GM13976 (cell line): ENCODE data around the gene RBBP8.
"Not testable (repeated sequence)": the region's sequence is repeated elsewhere in the genome, so short reads cannot be mapped to it uniquely, and the experiment has no call there.

Source experiments
- DNase-seq: peaks from one replicate; pipeline ENCODE4 v3.0.0; 2012; ENCODE audit warnings: low spot score
- in situ Hi-C: fragments of 300-500 bp; cut with MboI; formaldehyde crosslinking; loops from one replicate; pipeline ENCODE4 v1.12.0; 2022; ENCODE audit warnings: low sequenced_read_pairs, mixed read lengths, inconsistent platforms; ENCODE audit not compliant: unreplicated experiment
- TF ChIP-seq, protein P1 (sequence below): IDR thresholded peaks from 2 replicates; pipeline ENCODE4 v1.5.1; 2012; ENCODE audit warnings: borderline replicate concordance, mild to moderate bottlenecking; ENCODE audit not compliant: insufficient read depth; ENCODE audit errors: extremely low read depth, missing control alignments, control extremely low read depth

Gene RBBP8

DNA sequence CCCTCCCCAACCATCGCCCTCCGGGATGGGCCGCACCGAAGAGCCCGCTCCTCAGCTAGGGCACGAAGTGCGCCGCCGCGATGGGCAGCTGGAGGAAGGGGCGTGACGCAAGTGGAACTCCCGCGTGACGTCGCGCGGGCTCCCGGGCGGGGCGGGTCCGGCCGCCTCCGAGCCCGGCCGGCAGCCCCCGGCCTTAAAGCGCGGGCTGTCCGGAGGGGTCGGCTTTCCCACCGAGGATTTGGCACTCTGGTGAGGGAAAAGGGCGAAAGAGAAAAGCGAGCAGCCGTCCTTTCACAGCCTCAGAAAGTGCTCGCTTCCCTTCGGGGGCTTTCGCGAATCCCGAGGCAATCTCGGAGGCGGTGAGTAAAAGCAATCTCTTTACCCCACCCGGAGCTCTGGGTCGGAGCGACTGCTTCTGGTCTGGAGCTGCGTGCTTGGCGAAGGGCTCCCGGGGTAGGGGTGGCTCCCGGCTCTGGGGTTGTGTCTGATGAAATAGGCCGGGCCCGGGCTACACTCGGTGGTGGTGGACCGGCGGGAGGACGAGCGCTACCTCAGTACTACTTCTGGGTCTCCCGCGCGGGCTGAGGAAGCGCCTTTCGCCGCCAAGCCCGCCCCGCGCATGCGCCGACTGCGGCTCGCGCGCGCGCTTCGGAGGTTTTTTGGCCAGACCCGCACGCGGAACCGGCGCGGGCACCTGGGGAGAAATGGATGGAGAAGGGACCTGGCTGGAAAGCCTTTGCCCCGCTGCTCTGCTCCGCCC, at the start of gene RBBP8:
RBBP8 (plus strand) TSS at position 123 of the 760 bp plus-strand sequence. CDS start 3,524 bp downstream, outside the sequence.
- TF ChIP-seq, protein P1, sequence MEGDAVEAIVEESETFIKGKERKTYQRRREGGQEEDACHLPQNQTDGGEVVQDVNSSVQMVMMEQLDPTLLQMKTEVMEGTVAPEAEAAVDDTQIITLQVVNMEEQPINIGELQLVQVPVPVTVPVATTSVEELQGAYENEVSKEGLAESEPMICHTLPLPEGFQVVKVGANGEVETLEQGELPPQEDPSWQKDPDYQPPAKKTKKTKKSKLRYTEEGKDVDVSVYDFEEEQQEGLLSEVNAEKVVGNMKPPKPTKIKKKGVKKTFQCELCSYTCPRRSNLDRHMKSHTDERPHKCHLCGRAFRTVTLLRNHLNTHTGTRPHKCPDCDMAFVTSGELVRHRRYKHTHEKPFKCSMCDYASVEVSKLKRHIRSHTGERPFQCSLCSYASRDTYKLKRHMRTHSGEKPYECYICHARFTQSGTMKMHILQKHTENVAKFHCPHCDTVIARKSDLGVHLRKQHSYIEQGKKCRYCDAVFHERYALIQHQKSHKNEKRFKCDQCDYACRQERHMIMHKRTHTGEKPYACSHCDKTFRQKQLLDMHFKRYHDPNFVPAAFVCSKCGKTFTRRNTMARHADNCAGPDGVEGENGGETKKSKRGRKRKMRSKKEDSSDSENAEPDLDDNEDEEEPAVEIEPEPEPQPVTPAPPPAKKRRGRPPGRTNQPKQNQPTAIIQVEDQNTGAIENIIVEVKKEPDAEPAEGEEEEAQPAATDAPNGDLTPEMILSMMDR: no peak
- in situ Hi-C loops: no loop called here
- peak; percentile 87 for DNase-seq

DNA sequence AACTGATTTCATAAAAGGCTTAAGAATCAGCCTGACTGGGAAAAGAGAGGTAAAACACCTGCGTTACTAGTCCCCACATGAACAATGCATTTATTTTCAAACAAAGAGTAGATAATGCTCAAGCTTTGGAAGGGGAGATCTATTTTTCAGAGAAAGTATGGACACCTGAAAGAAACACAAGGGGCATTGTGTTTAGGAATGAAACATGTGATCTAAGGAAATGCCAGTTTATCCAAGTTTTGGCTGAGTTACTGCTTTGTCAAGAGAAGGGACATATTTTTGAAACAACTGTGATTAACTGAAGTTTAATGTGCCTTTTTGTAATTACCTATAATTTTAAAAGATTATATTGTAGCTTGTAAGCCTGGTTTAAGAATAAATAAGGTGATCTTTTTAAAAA, 49.3 kb upstream of the RBBP8 start:
- in situ Hi-C loops: no loop called here
- DNase-seq: no peak
- TF ChIP-seq, protein P1: no peak

DNA sequence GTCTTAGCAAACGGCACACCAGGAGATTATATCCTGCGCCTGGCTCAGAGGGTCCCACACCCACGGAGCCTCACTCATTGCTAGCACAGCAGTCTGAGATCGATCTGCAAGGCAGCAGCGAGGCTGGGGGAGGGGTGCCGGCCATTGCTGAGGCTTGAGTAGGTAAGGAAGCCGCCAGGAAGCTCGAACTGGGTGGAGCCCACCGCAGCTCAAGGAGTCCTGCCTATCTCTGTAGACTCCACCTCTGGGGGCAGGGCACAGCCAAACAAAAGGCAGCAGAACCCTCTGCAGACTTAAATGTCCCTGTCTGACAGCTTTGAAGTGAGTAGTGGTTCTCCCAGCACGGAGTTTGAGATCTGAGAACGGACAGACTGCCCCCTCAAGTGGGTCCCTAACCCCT, 47.4 kb upstream of the RBBP8 start:
- not testable (repeated sequence) for DNase-seq

DNA sequence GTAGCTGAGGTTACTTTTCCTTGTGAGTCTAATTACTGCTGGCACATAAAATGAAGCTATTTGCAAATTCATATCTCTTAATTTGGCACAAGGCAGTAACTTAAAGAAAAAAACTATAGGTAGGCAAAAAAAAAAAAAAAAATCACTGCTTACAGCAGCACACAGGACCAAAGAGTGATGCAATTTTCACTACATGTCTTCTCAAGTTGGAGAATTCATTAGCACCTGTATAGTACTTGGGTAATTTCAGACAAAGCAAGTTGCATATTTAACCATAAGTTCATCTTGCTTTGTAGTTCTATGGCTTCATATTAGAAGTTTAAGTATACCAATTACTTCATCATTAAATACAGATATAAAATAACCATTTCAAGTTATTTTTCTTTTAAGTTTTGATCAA, 33.7 kb upstream of the RBBP8 start:
- TF ChIP-seq, protein P1: no peak
- DNase-seq: no peak
- in situ Hi-C loops: no loop called here

More for the DNA sequence above, 47.4 kb upstream of the RBBP8 start:
- in situ Hi-C loops: not testable (repeated sequence)

DNA sequence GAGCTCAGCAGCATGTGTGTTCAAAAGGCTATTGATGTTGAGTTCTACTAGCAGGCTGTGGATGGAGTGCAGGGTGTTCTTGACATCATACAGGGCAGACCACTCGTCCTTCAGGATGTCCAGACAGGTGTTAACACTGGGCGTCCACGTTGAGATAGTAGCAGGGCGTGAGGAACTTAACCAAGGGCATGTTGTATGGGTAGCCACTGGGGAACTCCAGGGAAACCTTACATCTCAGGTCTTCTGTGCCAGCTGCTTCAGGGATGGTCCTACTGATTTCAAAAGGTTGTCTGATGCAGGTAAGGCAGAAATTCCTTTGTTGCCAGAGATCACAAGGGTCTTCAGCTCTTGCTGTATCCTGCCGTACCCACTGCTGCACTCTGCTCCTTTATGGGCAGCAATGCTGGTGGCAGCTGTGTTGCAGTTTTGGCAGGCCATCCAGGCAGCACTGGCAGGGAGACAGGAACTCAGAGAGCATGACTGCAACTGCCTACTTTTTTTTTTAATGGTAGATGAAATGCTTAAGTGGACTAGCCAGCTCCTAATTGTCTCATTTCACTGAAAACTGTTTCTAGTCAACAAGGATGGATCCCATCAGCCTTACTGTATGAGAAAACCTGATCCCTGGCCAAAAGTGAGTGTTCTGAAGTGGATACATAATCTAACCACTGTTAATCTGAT, 32.4 kb upstream of the RBBP8 start:
- no peak for DNase-seq
- TF ChIP-seq, protein P1: no peak
- in situ Hi-C loops: no loop called here

DNA sequence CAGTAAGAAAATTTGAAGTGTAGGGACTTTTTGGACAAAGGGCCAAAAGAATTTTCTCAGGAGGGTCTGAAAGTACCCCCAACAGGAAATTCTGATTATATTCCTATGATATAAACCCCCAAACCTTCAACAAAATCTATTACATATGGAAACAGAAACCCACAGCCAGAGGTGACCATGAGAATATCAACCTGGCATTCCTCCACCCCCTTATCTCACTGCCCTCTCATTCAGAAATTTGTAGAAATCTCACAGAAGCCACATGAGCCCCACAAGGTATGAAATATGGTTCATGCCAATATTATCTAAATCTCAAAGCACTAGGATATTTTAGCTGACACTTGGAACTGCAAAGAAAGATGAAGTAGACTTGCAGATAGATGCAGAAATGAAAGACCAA, 31.0 kb upstream of the RBBP8 start:
- TF ChIP-seq, protein P1: no peak
- in situ Hi-C loops: no loop called here
- no peak for DNase-seq

DNA sequence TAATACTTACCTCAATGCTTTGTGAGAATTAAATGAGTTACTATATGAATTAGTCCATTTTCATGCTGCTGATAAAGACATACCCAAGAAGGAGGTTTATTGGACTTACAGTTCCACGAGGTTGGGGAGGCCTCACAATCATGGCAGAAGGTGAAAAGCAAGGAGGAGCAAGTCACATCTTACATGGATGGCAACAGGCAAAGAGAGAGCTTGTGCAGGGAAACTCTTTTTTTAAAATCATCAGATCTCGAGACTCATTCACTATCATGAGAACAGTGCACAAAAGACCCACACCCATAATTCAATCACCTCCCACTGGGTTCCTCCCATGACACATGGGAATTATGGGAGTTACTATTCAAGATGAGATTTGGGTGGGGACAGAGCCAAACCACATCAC, 29.9 kb upstream of the RBBP8 start:
- in situ Hi-C loops: not testable (repeated sequence)

More for the DNA sequence above, 29.9 kb upstream of the RBBP8 start:
- DNase-seq: not testable (repeated sequence)
